H1 (cell line): ENCODE data around the gene BBS1. TPM values are rescaled to one million over a fixed set of nuclear protein-coding genes. Genes with fewer than 3 reads are reported as not detected.
A peak's percentile ranks its signal among the peaks of the same experiment; 100 is the strongest.

Experiments
- CTCF ChIA-PET: fragments of 300-600 bp; sonication (Branson Sonifier 250); formaldehyde crosslinking; loops from one replicate; lab custom pipeline; 2021; ENCODE audit not compliant: partially characterized antibody; lab: Charles Lee
- POLR2A ChIA-PET: fragments of 300-600 bp; sonication (Branson Sonifier 250); formaldehyde crosslinking; loops from one replicate; lab custom pipeline; 2021; ENCODE audit warnings: inconsistent platforms; ENCODE audit not compliant: partially characterized antibody; lab: Charles Lee
- DNase-seq, 2 experiments: peaks; one replicate each; pipeline versions ENCODE4 v3.0.0 to v3.0.0-alpha.2; 2010 to 2022; ENCODE audit warnings: low spot score in 2 of 2, low read depth in 1 of 2, mixed read lengths in 1 of 2
- FAIRE-seq: peaks from 2 replicates; lab custom pipeline; 2011; peaks lifted over from hg19 to GRCh38; lab: Jason Lieb, UNC
- H2AFZ ChIP-seq: 2 replicates; pipeline ENCODE4 v1.8.1; 2012; ENCODE audit warnings: low read length, inconsistent platforms
- H2AK5ac ChIP-seq: 2 replicates; pipeline ENCODE4 v1.6.1; 2013; ENCODE audit warnings: low read depth, low read length
- H2BK120ac ChIP-seq: replicated peaks from 2 replicates; pipeline ENCODE3; 2013; ENCODE audit warnings: low read depth, low read length, inconsistent platforms
- H2BK12ac ChIP-seq: 2 replicates; pipeline ENCODE4 v1.6.1; 2013; ENCODE audit warnings: low read depth, low read length
- H2BK15ac ChIP-seq: 2 replicates; pipeline ENCODE4 v1.6.1; 2013; ENCODE audit warnings: low read length
- H2BK20ac ChIP-seq: 2 replicates; pipeline ENCODE4 v1.6.1; 2013; ENCODE audit warnings: low read length
- H2BK5ac ChIP-seq: 2 replicates; pipeline ENCODE4 v1.6.1; 2013; ENCODE audit warnings: low read depth, low read length
- H3K14ac ChIP-seq: 2 replicates; pipeline ENCODE4 v1.6.1; 2013; ENCODE audit warnings: inconsistent platforms; ENCODE audit not compliant: insufficient read length
- H3K18ac ChIP-seq: 2 replicates; pipeline ENCODE4 v1.6.1; 2013; ENCODE audit warnings: low read length; ENCODE audit errors: extremely low read depth
- H3K23ac ChIP-seq: 2 replicates; pipeline ENCODE4 v1.6.1; 2013; ENCODE audit warnings: inconsistent platforms; ENCODE audit not compliant: insufficient read length
- H3K23me2 ChIP-seq: 2 replicates; pipeline ENCODE4 v1.6.1; 2013; ENCODE audit warnings: low read depth, low read length
- H3K27ac ChIP-seq: 2 replicates; pipeline ENCODE4 v1.6.1; 2011; ENCODE audit warnings: low read depth, low read length, inconsistent platforms
- H3K27me3 ChIP-seq, 4 experiments: replicated peaks in 1 of 4; 1 replicate in 1 of 4; 2 replicates in 3 of 4; pipeline versions ENCODE4 v1.6.1 to v1.8.1; 2011 to 2013; ENCODE audit warnings: low read length in 3 of 4, mild to moderate bottlenecking in 3 of 4, inconsistent platforms in 2 of 4, mixed read lengths in 2 of 4, moderate library complexity in 1 of 4; ENCODE audit not compliant: control insufficient read depth in 3 of 4, insufficient read depth in 3 of 4; ENCODE audit errors: extremely low read depth in 1 of 4
- H3K36me3 ChIP-seq, 4 experiments: 2 replicates each; pipeline versions ENCODE4 v1.6.1 to v1.8.1; 2011 to 2013; ENCODE audit warnings: mild to moderate bottlenecking in 4 of 4, low read length in 3 of 4, moderate library complexity in 2 of 4, control low read depth in 1 of 4, inconsistent platforms in 1 of 4; ENCODE audit not compliant: insufficient read depth in 4 of 4, control insufficient read depth in 2 of 4
- H3K4ac ChIP-seq: replicated peaks from 2 replicates; pipeline ENCODE3; 2013; ENCODE audit warnings: low read length, low read depth, mixed read lengths, inconsistent platforms; ENCODE audit not compliant: insufficient read length
- H3K4me1 ChIP-seq, 4 experiments: replicated peaks in 1 of 4; 1 replicate in 1 of 4; 2 replicates in 3 of 4; pipeline versions ENCODE4 v1.6.1 to v1.8.1; 2011 to 2013; ENCODE audit warnings: low read length in 3 of 4, inconsistent platforms in 2 of 4, mixed read lengths in 1 of 4; ENCODE audit not compliant: insufficient read depth in 4 of 4, control insufficient read depth in 3 of 4
- H3K4me2 ChIP-seq, 2 experiments: 2 replicates each; pipeline versions ENCODE4 v1.6.1 to v1.8.1; 2011 to 2013; ENCODE audit warnings: low read depth in 2 of 2, low read length in 2 of 2, control low read depth in 1 of 2, inconsistent platforms in 1 of 2, mild to moderate bottlenecking in 1 of 2; ENCODE audit not compliant: insufficient read depth in 1 of 2
- H3K4me3 ChIP-seq, 4 experiments: fragments of 200-600, 300-600 bp in 1 of 4; sonication (generic), shearing (Covaris generic), sonication (Bioruptor Twin) in 1 of 4; 2 replicates each; pipeline versions ENCODE4 v1.5.1 to v1.8.1; 2011 to 2016; ENCODE audit warnings: low read length in 4 of 4, low read depth in 3 of 4, control low read depth in 2 of 4, inconsistent platforms in 2 of 4, mild to moderate bottlenecking in 2 of 4, mixed read lengths in 1 of 4, moderate library complexity in 1 of 4; ENCODE audit not compliant: insufficient read depth in 2 of 4; ENCODE audit errors: extremely low read depth in 1 of 4
- H3K56ac ChIP-seq: replicated peaks from 2 replicates; pipeline ENCODE3; 2013; ENCODE audit warnings: low read depth, mild to moderate bottlenecking, mixed read lengths, low read length, inconsistent platforms; ENCODE audit not compliant: insufficient read length
- H3K79me1 ChIP-seq: 2 replicates; pipeline ENCODE4 v1.6.1; 2013; ENCODE audit warnings: low read depth, low read length, control low read depth
- H3K79me2 ChIP-seq, 2 experiments: 2 replicates each; pipeline versions ENCODE4 v1.6.1 to v1.8.1; 2012 to 2013; ENCODE audit warnings: low read length in 2 of 2, mild to moderate bottlenecking in 2 of 2, inconsistent platforms in 1 of 2; ENCODE audit not compliant: insufficient read depth in 2 of 2, control insufficient read depth in 1 of 2
- H3K9ac ChIP-seq, 4 experiments: replicated peaks in 1 of 4; 1 replicate in 1 of 4; 2 replicates in 3 of 4; pipeline versions ENCODE4 v1.6.1 to v1.8.1; 2011 to 2013; ENCODE audit warnings: low read depth in 3 of 4, low read length in 3 of 4, control low read depth in 2 of 4, mild to moderate bottlenecking in 2 of 4, moderate library complexity in 2 of 4, inconsistent platforms in 1 of 4; ENCODE audit errors: extremely low read depth in 1 of 4
- H3K9me3 ChIP-seq, 2 experiments: 2 replicates each; pipeline versions ENCODE4 v1.6.1 to v1.8.1; 2012 to 2013; ENCODE audit warnings: mild to moderate bottlenecking in 2 of 2, moderate library complexity in 2 of 2, control low read depth in 1 of 2, inconsistent platforms in 1 of 2, low read depth in 1 of 2, low read length in 1 of 2, mixed read lengths in 1 of 2; ENCODE audit not compliant: insufficient read depth in 2 of 2
- H4K20me1 ChIP-seq, 2 experiments: replicated peaks in 1 of 2; 2 replicates each; pipeline versions ENCODE3 to v1.8.1; 2011 to 2013; ENCODE audit warnings: inconsistent platforms in 2 of 2, low read length in 2 of 2, mild to moderate bottlenecking in 1 of 2; ENCODE audit not compliant: insufficient read depth in 2 of 2, control insufficient read depth in 1 of 2
- H4K5ac ChIP-seq: 2 replicates; pipeline ENCODE4 v1.6.1; 2013; ENCODE audit warnings: low read length, low read depth, mixed read lengths, inconsistent platforms; ENCODE audit not compliant: insufficient read length
- H4K8ac ChIP-seq: 2 replicates; pipeline ENCODE4 v1.8.0; 2013; ENCODE audit warnings: mild to moderate bottlenecking, moderate library complexity, low read length, inconsistent platforms; ENCODE audit not compliant: insufficient read depth; ENCODE audit errors: extremely low read depth
- H4K91ac ChIP-seq: replicated peaks from 2 replicates; pipeline ENCODE3; 2013; ENCODE audit warnings: low read length, mixed read lengths, inconsistent platforms; ENCODE audit not compliant: insufficient read length
- ASH2L ChIP-seq: fragments of 200-600, 300-600 bp; sonication (generic); IDR thresholded peaks from one replicate; pipeline ENCODE4 v1.7.1; 2017; ENCODE audit warnings: low read length
- E2F6 ChIP-seq: IDR thresholded peaks from 2 replicates; pipeline ENCODE4 v1.6.1; 2012; ENCODE audit warnings: inconsistent platforms
- NRF1 ChIP-seq: IDR thresholded peaks from 2 replicates; pipeline ENCODE4 v1.6.1; 2011; ENCODE audit warnings: mild to moderate bottlenecking, low read depth, low read length, improper control_type of control experiment
- RFX5 ChIP-seq: IDR thresholded peaks from 2 replicates; pipeline ENCODE4 v1.6.1; 2011; ENCODE audit warnings: low read depth, low read length, improper control_type of control experiment, borderline replicate concordance
- RNF2 ChIP-seq: fragments of 200-900, 300-1000 bp; sonication (generic); IDR thresholded peaks from 2 replicates; pipeline ENCODE4 v1.7.1; 2016; ENCODE audit warnings: borderline replicate concordance, low read depth, mild to moderate bottlenecking, antibody characterized with exemption, low read length; ENCODE audit not compliant: poor library complexity, severe bottlenecking; ENCODE audit errors: missing control alignments
- SP2 ChIP-seq: IDR thresholded peaks from 2 replicates; pipeline ENCODE4 v1.6.1; 2012; ENCODE audit warnings: mild to moderate bottlenecking, low read length, inconsistent platforms
- SUZ12 ChIP-seq: fragments of 200-600 bp; sonication (generic); IDR thresholded peaks from 2 replicates; pipeline ENCODE4 v1.6.1; 2012; ENCODE audit warnings: mild to moderate bottlenecking, inconsistent platforms, low read length, moderate library complexity, mixed read lengths
- USF2 ChIP-seq: IDR thresholded peaks from 2 replicates; pipeline ENCODE4 v1.6.1; 2011; ENCODE audit warnings: low read length, improper control_type of control experiment
- YY1 ChIP-seq: IDR thresholded peaks from 2 replicates; pipeline ENCODE4 v1.6.1; 2011; ENCODE audit warnings: low read depth, mild to moderate bottlenecking, low read length
- ZNF274 ChIP-seq: IDR thresholded peaks from 2 replicates; pipeline ENCODE4 v1.7.0; 2012; ENCODE audit warnings: low read length, borderline replicate concordance; ENCODE audit errors: extremely low read depth
- WGBS, 2 experiments: shearing (Covaris generic) in 1 of 2; methylation state at CpG; one replicate each; pipeline versions ENCODE4 v1.1.6 to v1.1.7; 2013 to 2015; ENCODE audit warnings: low lambda C conversion rate in 2 of 2, mixed read lengths in 2 of 2, inconsistent platforms in 1 of 2, low coverage in 1 of 2, missing lambda C conversion rate in 1 of 2; ENCODE audit not compliant: insufficient replicate concordance in 2 of 2, insufficient coverage in 1 of 2, insufficient read length in 1 of 2; ENCODE audit errors: extremely low coverage in 1 of 2, missing lambda C conversion rate in 1 of 2; 5-methylcytosine and 5-hydroxymethylcytosine counted together
- polyA plus RNA-seq, 7 experiments: library from polyadenylated mRNA; depleted of rRNA in 3 of 7; stranded (reverse) in 5 of 7; unstranded in 2 of 7; fragments of >200 nt in 5 of 7; fragments of 200-250 nt in 2 of 7; gene quantifications; 1 replicate in 5 of 7; 2 replicates in 1 of 7; 4 replicates in 1 of 7; pipeline versions ENCODE4 v1.2.1 to v1.2.3, GENCODE V29; 2011 to 2013; ENCODE audit warnings: missing spikeins in 2 of 7, mixed read lengths in 2 of 7
- total RNA-seq: library from RNA; stranded (reverse); fragmentation: NEBNext Ultra II Directional; extraction: Animal tissue kit (Norgen Biotek cat#: 25700); gene quantifications from 2 replicates; pipeline ENCODE4 v1.2.1, GENCODE V29; 2021

BBS1 gene
- total and polyA plus RNA-seq, 2 of the 8 experiments (the other 6 are each of a cell fraction or from before 2014, with no cell fraction given): 19.1 to 19.5 TPM

- peaks cover 0 to 6% (median under 1%) of the 10 kb centered on the region in 4 experiments; a peak in 3 of 7 replicates for H3K4me1 ChIP-seq
- H3K56ac ChIP-seq: no peak overlapping the region
- no peak overlapping the region for H4K5ac ChIP-seq
- H2BK5ac ChIP-seq: 0 out of 2 replicates have a peak overlapping the region, but pooled peaks have one; percentile 83
- H3K9me3 ChIP-seq: no peaks in the 10 kb centered on the region
- H3K14ac ChIP-seq: no peak overlapping the region
- WGBS, 2 experiments: 57% methylated on average over 8 of the region's 8 CpGs; no CpG with 5 or more reads in 1 of the 2 experiments
- no peak overlapping the region for H2BK12ac ChIP-seq
- no peak overlapping the region for H3K23ac ChIP-seq
- H3K79me1 ChIP-seq: no peaks in the 10 kb centered on the region
- H2AFZ ChIP-seq: no peak overlapping the region
- no peak overlapping the region for H4K91ac ChIP-seq
- peak; percentile 66 for FAIRE-seq
- no peak overlapping the region for H2BK15ac ChIP-seq
- H3K4me2 ChIP-seq: peak overlapping the region; percentile 84
- H3K36me3 ChIP-seq: peaks cover 0 to 6% (median 0%) of the 10 kb centered on the region in 4 experiments; a peak in 3 of 8 replicates
- no peak overlapping the region for H2BK120ac ChIP-seq
- H3K4ac ChIP-seq: no peak overlapping the region
- no peak overlapping the region for H2BK20ac ChIP-seq
- ChIA-PET CTCF (interaction anchor here (1.0 to 2.7 kb wide), 20 partner anchors 9 to 199 kb away, joined by 3 to 25 read pairs (median 4); partner anchors contain the start of genes MRPL11, NPAS4, RBM4B and ZDHHC24), POLR2A (interaction anchor here (1.0 to 6.1 kb wide), 12 partner anchors 11 to 199 kb away, joined by 3 to 85 read pairs (median 10); partner anchors contain the start of genes MRPL11, NPAS4, PELI3 and RBM4B)
- 0 out of 2 replicates have a peak overlapping the region, but pooled peaks have one; percentile 83 for H3K27ac ChIP-seq
- no peaks in the 10 kb centered on the region for H3K79me2 ChIP-seq
- H3K18ac ChIP-seq: no peak overlapping the region
- peak in 1 of 2 experiments; percentile 75 for DNase-seq
- peaks cover 5% of the 10 kb centered on the region; the same call in 1 of the 2 replicates for H3K23me2 ChIP-seq
- no peak overlapping the region for H4K8ac ChIP-seq
- no peaks in the 10 kb centered on the region for H3K27me3 ChIP-seq
- no peak overlapping the region; a peak in 1 of 7 replicates for H3K9ac ChIP-seq
- H4K20me1 ChIP-seq: peaks cover 2% of the 10 kb centered on the region in 2 experiments
- H2AK5ac ChIP-seq: no peak overlapping the region
- peak overlapping the region; percentile 76 to 94 (median 90) for H3K4me3 ChIP-seq
- no peak for TF ChIP-seq RFX5
- no peak for TF ChIP-seq NRF1
- no peak for TF ChIP-seq SP2
- TF ChIP-seq ZNF274: no peak
- TF ChIP-seq RNF2: no peak
- TF ChIP-seq E2F6: no peak
- no peak for TF ChIP-seq YY1
- no peak for TF ChIP-seq ASH2L
- no peak for TF ChIP-seq SUZ12
- TF ChIP-seq USF2: no peak
Measured at GRCh38 chr11:66478729-66479393, 31.6 kb upstream of the BBS1 start.
